Astrocyte (in vitro differentiated cells and primary cell): ENCODE data around the gene XRCC5. TPM values are rescaled to one million over a fixed set of nuclear protein-coding genes. Genes with fewer than 3 reads are reported as not detected.

Source experiments
- DNase-seq: peaks from one replicate; pipeline ENCODE4 v3.0.0-alpha.2; 2010; ENCODE audit warnings: low read depth
- FAIRE-seq: peaks from 2 replicates; lab custom pipeline; 2011; peaks lifted over from hg19 to GRCh38; lab: Jason Lieb, UNC
- H2AFZ ChIP-seq: 2 replicates; pipeline ENCODE4 v1.6.0; 2012; ENCODE audit warnings: low read depth, low read length, inconsistent platforms
- H3K27ac ChIP-seq: 2 replicates; pipeline ENCODE4 v1.5.1; 2011; ENCODE audit warnings: low read depth, low read length, inconsistent platforms
- H3K27me3 ChIP-seq: 2 replicates; pipeline ENCODE4 v1.6.0; 2011; ENCODE audit warnings: low read length, inconsistent platforms; ENCODE audit not compliant: insufficient read depth
- H3K36me3 ChIP-seq: 2 replicates; pipeline ENCODE4 v1.5.1; 2011; ENCODE audit warnings: low read length, inconsistent platforms; ENCODE audit not compliant: insufficient read depth
- H3K4me1 ChIP-seq: 2 replicates; pipeline ENCODE4 v1.5.1; 2011; ENCODE audit warnings: low read length, inconsistent platforms; ENCODE audit not compliant: insufficient read depth
- H3K4me2 ChIP-seq: 2 replicates; pipeline ENCODE4 v1.6.0; 2012; ENCODE audit warnings: low read length, inconsistent platforms
- H3K4me3 ChIP-seq: 2 replicates; pipeline ENCODE4 v1.5.1; 2011; ENCODE audit warnings: low read depth, mild to moderate bottlenecking, low read length, inconsistent platforms; ENCODE audit not compliant: insufficient read depth
- H3K79me2 ChIP-seq: 2 replicates; pipeline ENCODE4 v1.6.0; 2012; ENCODE audit warnings: mild to moderate bottlenecking, low read length, inconsistent platforms; ENCODE audit not compliant: insufficient read depth
- H3K9ac ChIP-seq: 2 replicates; pipeline ENCODE4 v1.6.0; 2012; ENCODE audit warnings: mild to moderate bottlenecking, low read length, inconsistent platforms
- H3K9me3 ChIP-seq: 2 replicates; pipeline ENCODE4 v1.5.1; 2012; ENCODE audit warnings: low read depth, mild to moderate bottlenecking, low read length, inconsistent platforms; ENCODE audit not compliant: insufficient read depth
- H4K20me1 ChIP-seq: 2 replicates; pipeline ENCODE4 v1.6.0; 2012; ENCODE audit warnings: low read length, inconsistent platforms; ENCODE audit not compliant: insufficient read depth
- H3K27ac Mint-ChIP-seq: one replicate; pipeline ENCODE4 v1.8.0; 2021; ENCODE audit warnings: mild to moderate bottlenecking, mixed read lengths; ENCODE audit not compliant: unreplicated experiment
- H3K27me3 Mint-ChIP-seq: one replicate; pipeline ENCODE4 v1.8.0; 2021; ENCODE audit warnings: low read depth, mixed read lengths; ENCODE audit not compliant: unreplicated experiment
- H3K36me3 Mint-ChIP-seq: one replicate; pipeline ENCODE4 v1.8.0; 2021; ENCODE audit warnings: low read depth, mixed read lengths; ENCODE audit not compliant: unreplicated experiment
- H3K4me1 Mint-ChIP-seq: one replicate; pipeline ENCODE4 v1.8.0; 2021; ENCODE audit warnings: low read depth, mixed read lengths; ENCODE audit not compliant: unreplicated experiment
- H3K4me3 Mint-ChIP-seq: one replicate; pipeline ENCODE4 v1.8.0; 2021; ENCODE audit warnings: mild to moderate bottlenecking, moderate library complexity, mixed read lengths; ENCODE audit not compliant: unreplicated experiment
- H3K9me3 Mint-ChIP-seq: one replicate; pipeline ENCODE4 v1.8.0; 2021; ENCODE audit warnings: mild to moderate bottlenecking, mixed read lengths; ENCODE audit not compliant: unreplicated experiment
- CTCF ChIP-seq: IDR thresholded peaks from 2 replicates; pipeline ENCODE4 v1.5.1; 2011; ENCODE audit warnings: low read depth, mild to moderate bottlenecking, inconsistent platforms, low read length, moderate library complexity; ENCODE audit not compliant: insufficient read depth
- EZH2 ChIP-seq: IDR thresholded peaks from 2 replicates; pipeline ENCODE4 v1.6.1; 2012; ENCODE audit warnings: mild to moderate bottlenecking, low read length, inconsistent platforms; ENCODE audit not compliant: insufficient read depth
- total RNA-seq: library from RNA; stranded (reverse); gene quantifications from 2 replicates; pipeline ENCODE4 v1.2.1, GENCODE V29; 2021

Gene XRCC5
- total RNA-seq, 1 donor from 2014 or later = 249 TPM

GRCh38 chr2:216094701-216095100 is 14.4 kb upstream of the XRCC5 start:
- H3K27ac ChIP-seq = no peak overlapping the region
- DNase-seq (no peak), FAIRE-seq (no peak)
- H3K4me3 ChIP-seq = no peak overlapping the region
- H2AFZ ChIP-seq = no peak overlapping the region
- no peaks in the 10 kb centered on the region for H4K20me1 ChIP-seq
- H3K9me3 ChIP-seq = no peaks in the 10 kb centered on the region
- no peak overlapping the region for H3K4me2 ChIP-seq
- Mint-ChIP-seq H3K27me3 (no peaks in the 10 kb centered on the region), H3K27ac (no peak overlapping the region), H3K9me3 (peaks cover 6% of the 10 kb centered on the region), H3K4me3 (no peak overlapping the region), H3K36me3 (peaks cover 17% of the 10 kb centered on the region), H3K4me1 (peaks cover 11% of the 10 kb centered on the region)
- peaks cover 2% of the 10 kb centered on the region for H3K4me1 ChIP-seq
- H3K36me3 ChIP-seq = no peaks in the 10 kb centered on the region
- no peaks in the 10 kb centered on the region for H3K27me3 ChIP-seq
- H3K9ac ChIP-seq = no peak overlapping the region
- TF ChIP-seq EZH2 (no peak), CTCF (no peak)
- H3K79me2 ChIP-seq = no peaks in the 10 kb centered on the region

GRCh38 chr2:216098421-216099334 is 10.5 kb upstream of the XRCC5 start:
- H3K36me3 ChIP-seq = no peaks in the 10 kb centered on the region
- no peaks in the 10 kb centered on the region for H3K9me3 ChIP-seq
- DNase-seq = no peak
- FAIRE-seq = no peak
- Mint-ChIP-seq H3K4me3 (no peak overlapping the region), H3K27ac (no peak overlapping the region), H3K9me3 (no peaks in the 10 kb centered on the region), H3K36me3 (peaks cover 7% of the 10 kb centered on the region), H3K27me3 (no peaks in the 10 kb centered on the region), H3K4me1 (no peaks in the 10 kb centered on the region)
- no peaks in the 10 kb centered on the region for H3K4me1 ChIP-seq
- TF ChIP-seq CTCF (no peak), EZH2 (no peak)
- no peak overlapping the region for H3K9ac ChIP-seq
- H3K27ac ChIP-seq = no peak overlapping the region
- no peaks in the 10 kb centered on the region for H3K27me3 ChIP-seq
- H4K20me1 ChIP-seq = no peaks in the 10 kb centered on the region
- no peaks in the 10 kb centered on the region for H3K79me2 ChIP-seq
- no peak overlapping the region for H3K4me2 ChIP-seq
- H3K4me3 ChIP-seq = no peak overlapping the region
- H2AFZ ChIP-seq = no peak overlapping the region

- FAIRE-seq (no peak), DNase-seq (no peak)
- H2AFZ ChIP-seq = no peak overlapping the region
- Mint-ChIP-seq H3K4me3 (no peak overlapping the region), H3K9me3 (no peaks in the 10 kb centered on the region), H3K27ac (no peak overlapping the region), H3K36me3 (peaks cover 3% of the 10 kb centered on the region), H3K4me1 (no peaks in the 10 kb centered on the region), H3K27me3 (no peaks in the 10 kb centered on the region)
- no peak overlapping the region for H3K9ac ChIP-seq
- no peaks in the 10 kb centered on the region for H3K27me3 ChIP-seq
- no peaks in the 10 kb centered on the region for H3K9me3 ChIP-seq
- no peak for TF ChIP-seq EZH2
- TF ChIP-seq CTCF = no peak
- H3K4me3 ChIP-seq = no peak overlapping the region
- H3K27ac ChIP-seq = no peak overlapping the region
- H3K4me2 ChIP-seq = no peak overlapping the region
- no peaks in the 10 kb centered on the region for H3K36me3 ChIP-seq
- no peaks in the 10 kb centered on the region for H3K79me2 ChIP-seq
- H3K4me1 ChIP-seq = no peaks in the 10 kb centered on the region
- H4K20me1 ChIP-seq = no peaks in the 10 kb centered on the region
Observed at GRCh38 chr2:216101109-216101508, 8.0 kb upstream of the XRCC5 start.
